T follicular helper cell (primary cell): ENCODE measurements around the gene PCGF1.
"Not testable (repeated sequence)": the region's sequence is repeated elsewhere in the genome, so short reads cannot be mapped to it uniquely, and the experiment has no call there.

Experiments
- DNase-seq: peaks from one replicate; pipeline ENCODE4 v3.0.0-alpha.2; 2020; ENCODE audit warnings: low read depth

Gene PCGF1

GRCh38 chr2:74472086-74472944 is 35.2 kb downstream of the PCGF1 start, which contains the start of gene MRPL53:
MRPL53 (minus strand) TSS chr2:74472680; CDS start chr2:74472660, 20 bp downstream.
- DNase-seq: peak; percentile 96

- DNase-seq: no peak
Measured at GRCh38 chr2:74471332-74472065, 36.0 kb downstream of the PCGF1 start.

- not testable (repeated sequence) for DNase-seq
Measured at GRCh38 chr2:74470742-74471141, 36.8 kb downstream of the PCGF1 start.

GRCh38 chr2:74464406-74464805 is 43.1 kb downstream of the PCGF1 start:
- DNase-seq: no peak

- DNase-seq: no peak
Measured at GRCh38 chr2:74462786-74463105, 44.7 kb downstream of the PCGF1 start.

- DNase-seq: no peak
Measured at GRCh38 chr2:74462054-74462785, 45.3 kb downstream of the PCGF1 start.

- DNase-seq: no peak
Measured at GRCh38 chr2:74461187-74462053, 46.1 kb downstream of the PCGF1 start.

- not testable (repeated sequence) for DNase-seq
Measured at GRCh38 chr2:74460187-74460586, 47.3 kb downstream of the PCGF1 start.

- not testable (repeated sequence) for DNase-seq
Measured at GRCh38 chr2:74459503-74460118, 47.9 kb downstream of the PCGF1 start.

GRCh38 chr2:74458938-74459363 is 48.5 kb downstream of the PCGF1 start:
- no peak for DNase-seq

DNA sequence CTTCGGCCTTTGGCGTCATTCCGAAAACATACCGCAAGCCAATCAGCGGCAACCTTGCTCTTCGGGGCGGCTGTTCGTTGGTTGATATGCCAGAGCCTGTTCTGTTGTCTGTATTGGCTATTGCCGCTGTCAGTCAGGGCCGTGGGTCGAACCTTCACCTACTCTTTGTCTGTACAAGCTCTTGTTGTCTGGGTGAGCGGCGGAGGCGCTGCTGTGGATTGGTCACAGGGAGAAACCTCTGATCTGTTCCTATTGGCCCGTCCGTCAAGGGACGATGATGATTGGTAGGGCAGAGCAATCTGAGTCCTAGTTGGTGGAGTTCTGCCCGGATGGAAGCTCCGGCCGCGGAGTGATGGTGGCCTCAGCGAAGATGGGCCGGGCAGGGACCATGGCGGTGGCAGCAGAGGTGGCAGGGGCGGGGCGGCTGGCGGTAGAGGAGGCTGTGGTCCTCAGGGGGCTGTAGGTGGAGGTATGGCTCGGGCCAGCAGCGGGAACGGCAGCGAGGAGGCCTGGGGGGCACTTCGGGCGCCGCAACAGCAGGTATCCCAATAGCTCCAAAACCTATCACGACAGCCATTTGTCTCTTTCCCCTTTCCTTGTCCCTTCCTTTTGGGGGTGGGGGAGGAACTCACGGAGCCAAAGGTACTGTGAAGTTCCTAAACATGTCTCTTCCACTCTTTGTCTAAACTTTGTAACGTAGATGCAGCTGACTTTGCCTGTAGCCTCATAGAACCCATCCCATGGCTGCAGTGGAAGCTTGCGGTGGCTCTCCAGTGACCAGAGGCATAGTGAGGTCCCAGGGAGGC is 49.2 kb downstream of the PCGF1 start, which contains the start of gene WBP1:
TSS of gene WBP1 (plus strand) at position 307 of the 806 bp plus-strand sequence. CDS start at position 472, 165 bp downstream.
- peak; percentile 99 for DNase-seq

DNA sequence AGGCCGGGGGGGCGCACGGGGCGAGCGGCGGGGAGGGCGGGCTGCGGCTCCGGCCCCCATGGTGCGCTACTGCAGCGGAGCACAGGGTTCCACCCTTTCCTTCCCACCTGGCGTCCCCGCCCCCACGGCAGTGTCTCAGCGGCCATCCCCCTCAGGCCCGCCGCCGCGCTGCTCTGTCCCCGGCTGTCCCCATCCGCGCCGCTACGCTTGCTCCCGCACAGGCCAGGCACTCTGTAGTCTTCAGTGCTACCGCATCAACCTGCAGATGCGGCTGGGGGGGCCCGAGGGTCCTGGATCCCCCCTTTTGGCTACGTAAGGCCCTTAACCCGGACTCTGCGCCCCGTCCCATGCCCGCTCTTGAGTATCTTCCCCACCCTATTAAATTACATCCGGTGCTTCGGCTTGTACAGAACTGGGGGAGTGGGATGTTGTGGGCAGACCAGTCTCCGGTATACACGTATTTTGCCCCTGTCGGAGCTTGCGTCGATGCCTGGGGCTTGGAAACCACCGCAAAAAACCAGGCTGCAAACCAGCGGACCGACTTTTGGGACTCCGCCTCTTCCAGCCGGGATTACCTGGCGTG is 49.9 kb downstream of the PCGF1 start:
- DNase-seq: peak; percentile 66

GRCh38 chr2:74457129-74457548 is 50.4 kb downstream of the PCGF1 start:
- no peak for DNase-seq
